ENCODE results near the gene C1QTNF9. TPM values are rescaled to one million over a fixed set of nuclear protein-coding genes. Genes with fewer than 3 reads are reported as not detected.

Gene C1QTNF9
- total and polyA plus RNA-seq, 2 of the 8 experiments (the other 6 are each of a cell fraction or from before 2014, with no cell fraction given): not detected

DNA sequence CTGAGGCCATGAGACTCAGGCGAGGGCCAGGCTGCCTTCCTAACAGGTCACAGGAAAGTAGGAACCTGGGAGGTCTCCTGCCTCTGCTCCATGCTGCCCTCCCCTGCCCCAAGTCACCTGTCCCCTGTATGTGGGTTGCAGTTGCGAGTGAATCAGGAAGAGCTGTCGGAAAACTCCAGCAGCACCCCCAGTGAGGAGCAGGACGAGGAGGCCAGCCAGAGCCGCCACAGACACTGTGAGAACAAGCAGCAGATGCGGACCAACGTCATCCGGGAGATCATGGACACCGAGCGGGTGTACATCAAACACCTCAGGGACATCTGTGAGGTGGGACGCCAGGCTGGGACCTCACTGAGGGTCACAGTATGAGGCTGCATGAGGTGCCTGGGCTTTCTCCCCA is 22.8 kb upstream of the C1QTNF9 start:
- Histone ChIP-seq H3K4me3 (ENCODE audit: extremely low read depth in 1 of 4, insufficient read depth in 2 of 4, low read depth in 3 of 4, low read length in 4 of 4) (no peak overlapping the region), H3K18ac (ENCODE audit: extremely low read depth, low read length) (no peak overlapping the region)
- WGBS, 2 experiments (ENCODE audit: extremely low coverage in 1 of 2, insufficient coverage in 1 of 2, insufficient read length in 1 of 2, insufficient replicate concordance in 2 of 2, low coverage in 1 of 2, low lambda C conversion rate in 2 of 2, missing lambda C conversion rate in 1 of 2): 91% methylated on average over 11 of the region's 11 CpGs; no CpG with 5 or more reads in 1 of the 2 experiments
- TF ChIP-seq, protein P1, sequence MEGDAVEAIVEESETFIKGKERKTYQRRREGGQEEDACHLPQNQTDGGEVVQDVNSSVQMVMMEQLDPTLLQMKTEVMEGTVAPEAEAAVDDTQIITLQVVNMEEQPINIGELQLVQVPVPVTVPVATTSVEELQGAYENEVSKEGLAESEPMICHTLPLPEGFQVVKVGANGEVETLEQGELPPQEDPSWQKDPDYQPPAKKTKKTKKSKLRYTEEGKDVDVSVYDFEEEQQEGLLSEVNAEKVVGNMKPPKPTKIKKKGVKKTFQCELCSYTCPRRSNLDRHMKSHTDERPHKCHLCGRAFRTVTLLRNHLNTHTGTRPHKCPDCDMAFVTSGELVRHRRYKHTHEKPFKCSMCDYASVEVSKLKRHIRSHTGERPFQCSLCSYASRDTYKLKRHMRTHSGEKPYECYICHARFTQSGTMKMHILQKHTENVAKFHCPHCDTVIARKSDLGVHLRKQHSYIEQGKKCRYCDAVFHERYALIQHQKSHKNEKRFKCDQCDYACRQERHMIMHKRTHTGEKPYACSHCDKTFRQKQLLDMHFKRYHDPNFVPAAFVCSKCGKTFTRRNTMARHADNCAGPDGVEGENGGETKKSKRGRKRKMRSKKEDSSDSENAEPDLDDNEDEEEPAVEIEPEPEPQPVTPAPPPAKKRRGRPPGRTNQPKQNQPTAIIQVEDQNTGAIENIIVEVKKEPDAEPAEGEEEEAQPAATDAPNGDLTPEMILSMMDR (IDR thresholded peaks at IDR 0.05; ENCODE audit: control extremely low read depth in 1 of 3, insufficient read depth in 1 of 3, low read depth in 1 of 3, low read length in 3 of 3): no peak
- no peak for TF ChIP-seq CREB1 (IDR thresholded peaks at IDR 0.05)

More for the DNA sequence above, 22.8 kb upstream of the C1QTNF9 start:
- Histone ChIP-seq H3K23ac (ENCODE audit: insufficient read length) (no peak overlapping the region), H2AK5ac (ENCODE audit: low read depth, low read length) (no peak overlapping the region), H2BK5ac (ENCODE audit: low read depth, low read length) (no peak overlapping the region), H2BK120ac (replicated peaks; ENCODE audit: low read depth, low read length) (no peak overlapping the region), H2BK15ac (ENCODE audit: low read length) (no peak overlapping the region), H2BK20ac (ENCODE audit: low read length) (no peak overlapping the region), H3K14ac (ENCODE audit: insufficient read length) (no peak overlapping the region), H2AFZ (ENCODE audit: low read length) (no peak overlapping the region), H3K27ac (ENCODE audit: low read depth, low read length) (no peak overlapping the region), H3K36me3 (ENCODE audit: control insufficient read depth in 2 of 4, insufficient read depth in 4 of 4, low read length in 3 of 4) (peaks cover 0 to 6% (median 1%) of the 10 kb centered on the region in 4 experiments; a peak in 3 of 8 replicates), H3K56ac (replicated peaks; ENCODE audit: insufficient read length, low read depth, low read length) (no peak overlapping the region), H3K4ac (replicated peaks; ENCODE audit: insufficient read length, low read depth, low read length) (no peak overlapping the region), H3K9ac (replicated peaks in 1 of 4; ENCODE audit: extremely low read depth in 1 of 4, low read depth in 3 of 4, low read length in 3 of 4) (no peak overlapping the region), H3K79me1 (ENCODE audit: low read depth, low read length) (no peaks in the 10 kb centered on the region), H3K23me2 (ENCODE audit: low read depth, low read length) (no peaks in the 10 kb centered on the region), H4K91ac (replicated peaks; ENCODE audit: insufficient read length, low read length) (no peak overlapping the region), H4K8ac (ENCODE audit: extremely low read depth, insufficient read depth, low read length) (peak overlapping the region; percentile 37; the same call in 1 of the 2 replicates), H4K5ac (ENCODE audit: insufficient read length, low read depth, low read length) (no peak overlapping the region), H3K79me2 (ENCODE audit: control insufficient read depth in 1 of 2, insufficient read depth in 2 of 2, low read length in 2 of 2) (no peaks in the 10 kb centered on the region), H4K20me1 (replicated peaks in 1 of 2; ENCODE audit: control insufficient read depth in 1 of 2, insufficient read depth in 2 of 2, low read length in 2 of 2) (peaks cover 0 to 4% of the 10 kb centered on the region in 2 experiments), H2BK12ac (ENCODE audit: low read depth, low read length) (no peak overlapping the region), H3K4me2 (ENCODE audit: insufficient read depth in 1 of 2, low read depth in 2 of 2, low read length in 2 of 2) (no peak overlapping the region), H3K27me3 (replicated peaks in 1 of 4; ENCODE audit: control insufficient read depth in 3 of 4, extremely low read depth in 1 of 4, insufficient read depth in 3 of 4, low read length in 3 of 4) (no peaks in the 10 kb centered on the region), H3K4me1 (replicated peaks in 1 of 4; ENCODE audit: control insufficient read depth in 3 of 4, insufficient read depth in 4 of 4, low read length in 3 of 4) (no peaks in the 10 kb centered on the region), H3K9me3 (ENCODE audit: insufficient read depth in 2 of 2, low read depth in 1 of 2, low read length in 1 of 2) (no peaks in the 10 kb centered on the region)
- FAIRE-seq (no peak), DNase-seq (ENCODE audit: low read depth in 1 of 2, low spot score in 2 of 2) (no peak)
- ChIA-PET POLR2A (ENCODE audit: partially characterized antibody) (no interaction called here), CTCF (ENCODE audit: partially characterized antibody) (interaction anchor here (0.9 to 1.5 kb wide), 3 partner anchors 13 to 25 kb away, joined by 3 to 4 read pairs (median 3); no protein-coding TSS in a partner anchor)
